Neural crest cell (in vitro differentiated cells): ENCODE data around the gene SCNN1A. TPM values are rescaled to one million over a fixed set of nuclear protein-coding genes. Genes with fewer than 3 reads are reported as not detected.

Experiments
- DNase-seq: peaks from one replicate; pipeline ENCODE4 v3.0.0; 2021; ENCODE audit warnings: low read depth, mixed read lengths, low spot score
- H3K27ac Mint-ChIP-seq: one replicate; pipeline ENCODE4 v1.8.0; 2021; ENCODE audit warnings: mild to moderate bottlenecking, mixed read lengths; ENCODE audit not compliant: unreplicated experiment
- H3K27me3 Mint-ChIP-seq: 2 replicates; pipeline ENCODE4 v1.8.0; 2021; ENCODE audit warnings: low read depth, mild to moderate bottlenecking, mixed read lengths
- H3K36me3 Mint-ChIP-seq: 2 replicates; pipeline ENCODE4 v1.8.0; 2021; ENCODE audit warnings: low read depth, mild to moderate bottlenecking, mixed read lengths
- H3K4me1 Mint-ChIP-seq: 2 replicates; pipeline ENCODE4 v1.8.0; 2021; ENCODE audit warnings: mixed read lengths
- H3K4me3 Mint-ChIP-seq: one replicate; pipeline ENCODE4 v1.8.0; 2021; ENCODE audit warnings: mild to moderate bottlenecking, mixed read lengths
- H3K9me3 Mint-ChIP-seq: 2 replicates; pipeline ENCODE4 v1.8.0; 2021; ENCODE audit warnings: mixed read lengths
- total RNA-seq: library from RNA; stranded (reverse); gene quantifications from 2 replicates; pipeline ENCODE4 v1.2.1, GENCODE V29; 2021
- TF ChIP-seq, protein P1 (sequence below): fragments of 200-600 bp; sonication (generic); conservative IDR thresholded peaks from 2 replicates; pipeline ENCODE4 v1.5.0; 2021; ENCODE audit warnings: antibody characterized with exemption, mild to moderate bottlenecking

Gene SCNN1A
- total RNA-seq, 1 donor from 2014 or later = not detected

DNA sequence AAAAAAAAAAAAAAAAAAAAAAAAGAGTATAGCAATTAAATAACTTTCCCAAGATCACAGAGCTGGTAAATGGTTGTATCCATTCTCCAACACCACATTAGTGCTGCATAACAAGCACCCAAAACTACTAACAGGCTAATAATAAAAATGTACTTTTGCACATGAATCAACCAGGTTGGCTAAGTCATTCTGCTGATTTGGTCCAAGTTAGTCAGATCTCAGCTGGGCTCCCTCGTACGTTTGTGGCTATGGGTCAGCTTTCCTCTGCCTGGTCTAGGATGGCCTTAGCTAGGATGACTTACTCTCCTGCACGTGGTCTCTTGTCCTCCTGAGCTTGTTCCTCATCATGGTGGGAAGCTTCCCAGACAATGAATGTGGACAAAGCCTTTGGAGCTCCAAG is 72.7 kb downstream of the SCNN1A start:
- TF ChIP-seq, protein P1, sequence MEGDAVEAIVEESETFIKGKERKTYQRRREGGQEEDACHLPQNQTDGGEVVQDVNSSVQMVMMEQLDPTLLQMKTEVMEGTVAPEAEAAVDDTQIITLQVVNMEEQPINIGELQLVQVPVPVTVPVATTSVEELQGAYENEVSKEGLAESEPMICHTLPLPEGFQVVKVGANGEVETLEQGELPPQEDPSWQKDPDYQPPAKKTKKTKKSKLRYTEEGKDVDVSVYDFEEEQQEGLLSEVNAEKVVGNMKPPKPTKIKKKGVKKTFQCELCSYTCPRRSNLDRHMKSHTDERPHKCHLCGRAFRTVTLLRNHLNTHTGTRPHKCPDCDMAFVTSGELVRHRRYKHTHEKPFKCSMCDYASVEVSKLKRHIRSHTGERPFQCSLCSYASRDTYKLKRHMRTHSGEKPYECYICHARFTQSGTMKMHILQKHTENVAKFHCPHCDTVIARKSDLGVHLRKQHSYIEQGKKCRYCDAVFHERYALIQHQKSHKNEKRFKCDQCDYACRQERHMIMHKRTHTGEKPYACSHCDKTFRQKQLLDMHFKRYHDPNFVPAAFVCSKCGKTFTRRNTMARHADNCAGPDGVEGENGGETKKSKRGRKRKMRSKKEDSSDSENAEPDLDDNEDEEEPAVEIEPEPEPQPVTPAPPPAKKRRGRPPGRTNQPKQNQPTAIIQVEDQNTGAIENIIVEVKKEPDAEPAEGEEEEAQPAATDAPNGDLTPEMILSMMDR = no peak
- no peak overlapping the region for H3K27ac Mint-ChIP-seq
- no peaks in the 10 kb centered on the region for H3K9me3 Mint-ChIP-seq
- DNase-seq = no peak
- H3K4me1 Mint-ChIP-seq = peaks cover 10% of the 10 kb centered on the region
- H3K27me3 Mint-ChIP-seq = peaks cover 4% of the 10 kb centered on the region
- no peaks in the 10 kb centered on the region for H3K36me3 Mint-ChIP-seq
- H3K4me3 Mint-ChIP-seq = no peak overlapping the region

DNA sequence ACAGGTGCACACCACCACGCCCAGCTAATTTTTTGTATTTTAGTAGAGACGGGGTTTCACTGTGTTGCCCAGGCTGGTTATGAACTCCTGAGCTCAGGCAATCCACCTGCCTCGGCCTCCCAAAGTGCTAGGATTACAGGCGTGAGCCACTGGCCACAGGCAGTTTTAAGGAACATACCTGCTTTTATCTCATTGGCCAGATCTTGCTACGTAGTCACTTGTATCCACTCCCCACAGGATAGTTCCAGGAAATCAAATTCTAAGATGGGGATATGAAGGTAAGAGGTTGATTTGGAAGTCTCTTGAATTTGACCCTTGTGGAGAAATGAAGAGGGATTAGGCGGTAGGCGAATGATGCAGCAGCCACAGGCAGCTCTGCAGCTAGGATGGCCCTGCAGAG is 73.6 kb downstream of the SCNN1A start:
- Mint-ChIP-seq H3K4me3 (no peak overlapping the region), H3K27ac (no peak overlapping the region), H3K4me1 (peaks cover 9% of the 10 kb centered on the region), H3K9me3 (no peaks in the 10 kb centered on the region), H3K36me3 (no peaks in the 10 kb centered on the region), H3K27me3 (peaks cover 2% of the 10 kb centered on the region)
- TF ChIP-seq, protein P1 = no peak
- no peak for DNase-seq

DNA sequence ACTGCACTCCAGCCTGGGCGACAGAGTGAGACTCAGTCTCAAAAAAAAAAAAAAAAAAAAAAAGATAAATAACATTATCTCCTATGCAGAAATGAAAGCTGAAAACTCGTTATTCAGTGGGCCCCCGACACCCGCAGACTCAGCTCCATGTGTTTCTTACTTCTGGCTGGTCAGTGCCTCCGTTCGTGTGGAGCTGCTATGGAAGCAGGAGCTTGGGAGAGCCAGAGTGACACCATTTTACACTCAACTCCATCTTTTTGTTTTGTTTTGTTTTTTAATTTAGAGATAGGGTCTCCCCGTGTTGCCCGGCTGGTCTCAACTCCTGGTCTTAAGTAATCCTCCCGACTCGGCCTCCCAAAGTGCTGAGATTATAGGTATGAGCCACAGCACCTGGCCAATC is 78.2 kb downstream of the SCNN1A start:
- Mint-ChIP-seq H3K9me3 (no peaks in the 10 kb centered on the region), H3K4me3 (no peak overlapping the region), H3K27me3 (no peaks in the 10 kb centered on the region), H3K4me1 (peaks cover 24% of the 10 kb centered on the region), H3K36me3 (no peaks in the 10 kb centered on the region), H3K27ac (no peak overlapping the region)
- DNase-seq = no peak
- TF ChIP-seq, protein P1 = no peak

Other genes starting within 250 kb of the SCNN1A start
- gene CD9, start 175.2 kb downstream of the SCNN1A start, total RNA-seq = 1.8 and 2.1 TPM in 2 replicates
- 0.47 and 0.55 TPM in 2 replicates for gene PLEKHG6, start 64.9 kb downstream of the SCNN1A start, total RNA-seq
- 41.5 and 47.7 TPM in 2 replicates for gene TNFRSF1A, start 33.5 kb downstream of the SCNN1A start, total RNA-seq
- gene LTBR, start 8.6 kb upstream of the SCNN1A start, total RNA-seq = 1.6 and 1.7 TPM in 2 replicates
- gene CD27, start 69.4 kb upstream of the SCNN1A start, total RNA-seq = not detected in 2 replicates
- gene TAPBPL, start 76.5 kb upstream of the SCNN1A start, total RNA-seq = 0.73 and 1.2 TPM in 2 replicates
- 8.7 and 9.8 TPM in 2 replicates for gene VAMP1, start 95.1 kb upstream of the SCNN1A start, total RNA-seq
- gene MRPL51, start 117.7 kb upstream of the SCNN1A start, total RNA-seq = 262 and 272 TPM in 2 replicates
- gene NCAPD2, start 118.5 kb upstream of the SCNN1A start, total RNA-seq = 133 TPM in 2 replicates
- 3,867 and 3,984 TPM in 2 replicates for gene GAPDH, start 159.0 kb upstream of the SCNN1A start, total RNA-seq
- 27.2 and 28.9 TPM in 2 replicates for gene IFFO1, start 180.5 kb upstream of the SCNN1A start, total RNA-seq
- 73.3 and 75.1 TPM in 2 replicates for gene NOP2, start 192.7 kb upstream of the SCNN1A start, total RNA-seq
- 476 and 492 TPM in 2 replicates for gene CHD4, start 231.8 kb upstream of the SCNN1A start, total RNA-seq